Nucleus accumbens (tissue), 56 donors: ENCODE data around the gene OR10A4.
"Not testable (repeated sequence)": the region's sequence is repeated elsewhere in the genome, so short reads cannot be mapped to it uniquely, and the experiment has no call there.

Source experiments
- DNase-seq, 56 donors: peaks; one replicate each; lab custom pipeline; 2025; lab: John Stamatoyannopoulos, UW

The OR10A4 gene

DNA sequence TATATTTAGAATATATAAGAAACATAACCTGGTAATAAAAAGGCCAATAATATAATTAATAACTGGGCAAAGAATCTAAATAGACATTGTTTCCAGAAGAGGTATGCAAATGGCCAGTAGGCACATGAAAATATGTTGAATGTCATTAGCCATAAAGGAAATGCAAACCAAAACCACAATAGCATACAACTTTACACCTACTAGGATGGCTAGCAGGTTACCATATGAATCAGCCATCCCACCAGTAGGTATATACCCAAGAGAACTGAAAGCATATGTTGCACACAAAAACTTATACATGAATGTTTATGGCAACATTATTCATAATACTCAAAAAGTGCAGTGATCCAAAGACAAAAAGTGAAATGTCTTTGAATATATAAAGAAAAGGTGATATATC lies 18.6 kb downstream of the OR10A4 start:
- DNase-seq: no peak

DNA sequence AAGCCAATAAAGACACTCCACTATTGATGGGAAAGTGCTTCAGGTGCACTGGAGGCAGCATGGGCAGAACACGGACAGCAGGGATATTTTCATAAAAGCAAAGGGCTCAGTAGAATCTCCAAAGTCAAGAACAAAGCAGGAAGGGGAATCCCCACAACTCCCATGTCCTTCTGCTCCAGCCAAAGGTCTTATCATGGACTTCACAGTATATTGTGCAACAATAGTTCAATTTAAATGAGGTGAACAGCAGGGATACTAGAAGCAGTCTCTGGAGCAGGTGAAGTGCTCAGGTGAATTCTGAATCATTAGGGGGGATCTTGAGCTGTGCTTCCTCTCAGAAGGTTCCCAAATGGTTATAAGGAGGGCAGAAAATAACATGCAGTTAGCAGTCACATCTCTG lies 22.5 kb downstream of the OR10A4 start:
- DNase-seq: no peak

DNA sequence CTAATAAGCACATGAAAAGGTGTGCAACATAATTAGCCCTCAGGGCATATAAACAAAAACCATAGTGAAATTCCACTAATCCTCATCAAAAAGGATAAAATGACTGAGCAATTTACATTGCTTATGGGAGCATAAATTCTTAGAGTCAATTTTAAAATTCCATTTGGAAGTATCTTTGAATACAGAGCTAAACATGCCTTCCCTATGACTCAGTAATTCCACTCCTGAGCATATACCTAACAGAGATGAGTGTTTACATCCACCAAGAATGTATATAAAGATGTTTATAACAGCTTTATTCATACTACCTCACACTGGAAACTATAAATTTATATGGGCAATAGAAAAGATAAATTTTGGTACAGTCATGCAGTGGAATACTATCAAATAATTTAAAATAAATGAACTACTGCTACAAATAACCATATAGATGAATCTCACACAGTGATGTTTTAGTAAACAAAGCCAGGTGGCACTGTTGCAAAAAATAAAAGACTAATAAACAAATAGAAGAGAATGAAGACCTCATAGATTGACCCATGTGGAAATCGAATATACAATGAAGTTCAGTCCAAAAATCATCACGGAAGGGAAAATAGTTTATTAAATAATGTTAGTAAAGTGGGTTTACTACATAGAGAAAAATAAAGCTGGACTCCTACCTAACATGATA lies 24.0 kb downstream of the OR10A4 start:
- no peak for DNase-seq

DNA sequence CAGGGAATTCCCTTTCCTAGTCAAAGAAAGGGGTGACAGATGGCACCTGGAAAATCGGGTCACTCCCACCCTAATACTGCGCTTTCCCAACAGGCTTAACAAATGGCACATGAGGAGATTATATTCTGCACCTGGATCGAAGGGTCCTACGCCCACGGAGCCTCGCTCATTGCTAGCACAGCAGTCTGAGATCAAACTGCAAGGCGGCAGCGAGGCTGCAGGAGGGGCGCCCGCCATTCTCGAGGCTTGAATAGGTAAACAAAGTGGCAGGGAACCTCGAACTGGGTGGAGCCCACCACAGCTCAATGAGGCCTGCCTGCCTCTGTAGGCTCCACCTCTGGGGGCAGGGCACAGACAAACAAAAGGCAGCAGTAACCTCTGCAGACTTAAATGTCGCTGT lies 28.4 kb downstream of the OR10A4 start:
- not testable (repeated sequence) for DNase-seq

DNA sequence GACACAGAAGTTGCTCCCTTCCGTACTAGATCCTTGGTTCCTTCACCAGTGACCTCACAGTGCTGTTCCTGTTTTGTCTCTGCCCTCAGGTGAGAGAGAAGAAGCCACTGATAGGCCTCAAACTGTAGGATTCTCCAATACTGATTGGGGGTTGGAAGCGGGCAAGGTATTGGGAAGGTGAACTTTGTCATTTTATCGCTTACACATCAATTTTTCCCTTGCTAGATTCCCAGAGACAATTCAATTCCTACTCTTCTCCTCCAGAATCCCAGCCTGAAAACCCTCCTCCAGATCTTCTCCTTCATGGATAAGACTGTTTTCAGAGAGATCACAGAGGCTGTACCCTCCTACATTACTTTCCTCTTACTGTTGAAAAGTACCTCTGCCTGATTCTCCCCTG lies 35.0 kb downstream of the OR10A4 start:
- no peak for DNase-seq

DNA sequence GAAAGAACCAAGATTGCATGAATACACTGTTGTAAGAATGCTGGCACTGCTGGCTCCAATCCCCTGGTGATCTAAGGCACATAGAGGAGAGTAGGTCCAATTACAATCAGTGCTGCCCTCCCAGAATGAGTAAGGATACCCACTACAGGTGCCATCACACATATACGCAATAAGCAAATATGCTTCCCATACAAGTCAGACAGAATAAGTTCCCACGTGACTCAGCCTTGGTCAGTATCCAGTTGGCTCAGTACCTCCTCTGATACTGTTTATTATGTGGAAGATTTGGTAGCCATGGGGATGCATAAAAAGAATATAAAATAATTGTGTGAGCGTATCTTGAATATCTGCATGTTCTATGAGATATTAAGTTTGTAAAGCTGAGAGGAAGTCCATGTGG lies 35.5 kb downstream of the OR10A4 start:
- no peak for DNase-seq

DNA sequence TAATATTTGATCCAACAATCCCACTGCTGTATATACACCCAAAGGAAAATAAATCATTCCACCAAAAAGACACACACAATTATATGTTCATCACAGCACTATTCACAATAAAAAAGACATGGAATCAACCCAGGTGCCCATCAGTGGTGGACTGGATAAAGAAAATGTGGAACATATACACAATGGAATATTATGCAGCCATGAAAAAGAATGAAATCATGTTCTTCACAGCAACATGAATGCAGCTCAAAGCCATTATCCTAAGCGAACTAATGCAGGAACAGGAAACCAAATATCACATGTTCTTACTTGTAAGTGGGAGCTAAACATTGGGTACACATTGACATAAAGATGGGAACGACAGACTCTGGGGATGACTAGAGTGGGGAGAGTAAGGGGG lies 43.3 kb downstream of the OR10A4 start:
- no peak for DNase-seq

DNA sequence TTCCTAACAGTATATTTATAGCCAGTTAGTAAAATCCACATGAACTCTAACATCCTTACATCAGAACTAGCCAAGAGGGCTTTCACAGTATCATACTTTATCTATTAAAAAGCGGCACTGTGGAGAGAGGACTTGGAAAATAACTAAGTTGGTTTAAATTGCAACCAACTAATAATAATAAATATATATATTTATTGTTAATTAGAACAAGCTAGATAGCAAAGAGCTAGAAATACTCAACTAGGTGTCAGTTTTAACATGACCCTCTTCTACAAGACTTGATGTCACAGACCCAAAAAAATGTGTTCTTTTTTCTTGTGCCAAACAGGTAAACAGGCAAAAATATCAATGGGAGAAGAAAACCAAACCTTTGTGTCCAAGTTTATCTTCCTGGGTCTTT lies 44.3 kb downstream of the OR10A4 start, which contains the start of gene OR2D3:
OR2D3 (plus strand) TSS at position 301 of the 400 bp plus-strand sequence; CDS start at position 301, 0 bp downstream.
- no peak for DNase-seq

DNA sequence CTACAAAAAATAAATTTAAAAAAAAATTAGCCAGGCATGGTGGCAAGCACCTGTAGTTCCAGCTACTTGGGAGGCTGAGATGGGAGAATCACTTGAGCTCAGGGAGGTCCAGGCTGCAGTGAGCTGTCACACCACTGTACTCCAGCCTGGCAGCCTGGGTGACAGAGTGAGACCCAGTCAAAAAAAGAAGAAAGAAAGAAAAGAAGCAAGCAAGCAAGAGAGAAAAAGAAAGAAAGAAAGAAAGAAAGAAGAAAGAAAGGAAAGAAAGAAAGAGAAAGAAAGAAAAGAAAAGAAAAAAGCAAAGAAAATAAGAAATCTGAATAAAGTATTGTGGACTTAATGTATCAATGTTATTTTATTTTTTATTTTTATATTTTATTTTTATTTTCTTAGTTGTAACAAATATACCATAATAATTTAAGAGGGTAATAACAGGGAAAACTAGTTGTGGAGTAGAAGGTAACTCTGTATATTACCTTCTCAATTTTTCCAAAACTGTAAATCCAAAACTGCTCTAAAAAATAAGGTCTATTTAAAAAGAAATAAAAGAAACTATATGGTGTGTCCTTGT lies 48.7 kb downstream of the OR10A4 start:
- no peak for DNase-seq

DNA sequence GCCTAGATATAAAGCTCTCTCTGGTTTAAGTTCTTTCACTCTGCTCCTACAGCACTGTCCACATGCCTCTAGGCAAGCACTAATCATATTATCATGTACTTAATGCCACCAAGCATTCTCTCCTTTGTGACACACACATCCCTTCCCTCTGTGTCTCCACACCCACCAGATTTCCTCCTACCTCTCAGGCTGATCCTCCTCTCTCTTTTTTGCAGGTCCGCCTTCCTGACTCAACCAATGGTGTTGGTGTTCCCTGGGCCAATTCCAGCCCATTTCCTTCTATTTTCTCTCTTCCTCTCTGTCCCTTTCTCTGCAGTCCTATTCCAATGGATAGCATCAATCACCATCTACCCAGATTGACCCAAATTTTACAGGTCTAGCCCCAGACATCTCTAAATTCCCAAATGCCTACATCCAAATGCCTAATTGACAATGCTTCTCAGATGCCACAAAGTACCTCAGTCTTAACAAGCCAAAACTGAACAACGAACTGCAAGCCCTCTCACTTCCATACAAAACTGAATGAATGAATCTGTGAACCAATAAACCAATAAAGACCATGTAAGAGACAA lies 49.3 kb downstream of the OR10A4 start:
- DNase-seq: peak in 18 of 56 donors; percentile 0 to 33 (median 12)

DNA sequence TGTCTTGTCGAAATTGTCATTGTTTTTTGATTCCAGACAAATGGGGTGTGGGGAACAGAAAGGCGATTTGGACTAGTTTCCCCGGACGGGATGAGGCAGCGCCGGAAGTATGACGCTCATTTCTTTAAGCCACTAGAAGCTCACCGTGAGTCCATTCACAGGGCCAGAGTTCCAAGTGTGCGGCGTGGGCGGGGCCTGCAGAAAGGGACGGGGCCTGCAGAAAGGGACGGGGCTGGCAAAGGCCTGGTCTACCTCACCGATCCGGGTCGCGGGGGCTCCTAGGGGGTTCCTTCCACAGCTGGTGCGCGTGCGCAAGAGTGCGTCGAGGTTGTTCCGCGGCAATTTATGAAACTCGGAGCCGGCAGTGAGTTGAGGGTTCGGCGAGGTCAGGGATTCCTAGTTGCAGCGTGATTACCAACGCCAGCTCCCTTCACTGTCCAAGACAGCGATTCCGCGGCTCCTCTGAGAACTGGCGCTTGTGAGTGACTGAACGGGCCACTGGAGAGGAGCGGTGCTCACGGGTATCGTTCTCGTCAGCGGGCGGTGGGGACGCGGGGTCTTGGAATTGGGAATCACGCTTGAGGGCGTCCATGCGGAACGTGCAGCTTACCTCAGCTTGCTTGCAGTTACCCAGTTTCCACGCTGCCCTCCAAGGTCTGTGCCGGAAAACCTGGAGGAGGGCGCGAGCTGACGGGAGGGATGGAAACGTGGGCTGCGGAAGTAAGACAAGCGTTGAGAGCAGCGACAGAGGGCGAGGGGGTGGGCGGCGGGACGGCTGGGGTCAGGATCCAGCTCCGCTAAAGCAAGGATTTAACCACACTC lies 50.0 kb downstream of the OR10A4 start, which contains the start of gene ZNF215:
ZNF215 (plus strand) TSS at position 219 of the 822 bp plus-strand sequence. CDS start 5,847 bp downstream, outside the sequence.
- DNase-seq: peak in 40 of 56 donors; percentile 0 to 69 (median 31)

DNA sequence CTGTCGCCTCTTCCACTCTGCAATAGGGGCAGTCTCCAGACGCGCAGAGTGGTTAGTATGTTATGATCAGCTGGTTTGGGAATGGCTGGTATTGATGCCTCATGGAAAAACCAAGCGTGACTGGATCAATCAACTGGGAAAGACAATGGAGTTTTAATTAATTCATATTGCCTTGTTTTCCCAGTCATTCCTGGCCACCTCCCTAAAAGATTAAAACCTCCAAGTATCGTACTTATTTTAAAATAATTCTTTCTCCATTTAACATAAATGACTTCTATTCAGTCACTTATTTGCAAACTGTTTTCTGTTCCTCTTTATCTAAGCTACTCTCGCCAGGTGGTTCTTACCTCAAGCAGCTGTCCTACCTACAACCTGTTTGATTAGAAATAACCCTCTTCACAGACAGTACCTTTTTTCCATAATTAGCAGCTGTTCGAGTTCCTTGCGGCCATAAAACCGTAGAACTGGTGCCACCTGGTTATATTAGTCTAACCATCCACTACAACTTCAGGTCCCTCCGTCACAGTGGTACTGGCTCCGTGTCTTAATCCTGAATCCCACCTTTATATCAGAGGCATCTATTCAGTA lies 50.7 kb downstream of the OR10A4 start:
- peak in 1 of 56 donors; percentile 14 for DNase-seq
